ENCODE data around the gene PIP4P1. TPM values are rescaled to one million over a fixed set of nuclear protein-coding genes. Genes with fewer than 3 reads are reported as not detected.

Gene PIP4P1
- total RNA-seq, 1 donor from 2014 or later, result 33.7 TPM

DNA sequence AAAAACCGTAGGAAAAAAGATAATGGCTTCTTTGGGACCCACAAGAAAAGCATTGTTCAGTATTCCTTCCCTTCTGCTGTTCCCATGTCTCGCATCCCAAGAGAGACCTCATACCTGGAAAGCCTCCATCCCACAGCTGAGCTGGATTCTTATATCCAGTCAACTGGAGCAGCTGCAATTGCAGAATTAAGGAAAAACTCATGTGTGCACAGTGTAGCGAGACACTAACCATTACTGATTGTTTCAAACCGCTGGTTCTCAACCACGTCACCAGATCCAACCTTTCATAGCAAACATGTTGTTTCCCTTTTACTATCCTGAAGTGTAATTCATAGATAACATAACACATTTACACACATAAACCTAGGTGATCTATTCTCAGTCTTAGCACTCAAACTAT lies 38.6 kb upstream of the PIP4P1 start:
- H3K4me3 Mint-ChIP-seq, result no peak overlapping the region
- H3K27ac Mint-ChIP-seq, result no peak overlapping the region
- TF ChIP-seq, protein P1, sequence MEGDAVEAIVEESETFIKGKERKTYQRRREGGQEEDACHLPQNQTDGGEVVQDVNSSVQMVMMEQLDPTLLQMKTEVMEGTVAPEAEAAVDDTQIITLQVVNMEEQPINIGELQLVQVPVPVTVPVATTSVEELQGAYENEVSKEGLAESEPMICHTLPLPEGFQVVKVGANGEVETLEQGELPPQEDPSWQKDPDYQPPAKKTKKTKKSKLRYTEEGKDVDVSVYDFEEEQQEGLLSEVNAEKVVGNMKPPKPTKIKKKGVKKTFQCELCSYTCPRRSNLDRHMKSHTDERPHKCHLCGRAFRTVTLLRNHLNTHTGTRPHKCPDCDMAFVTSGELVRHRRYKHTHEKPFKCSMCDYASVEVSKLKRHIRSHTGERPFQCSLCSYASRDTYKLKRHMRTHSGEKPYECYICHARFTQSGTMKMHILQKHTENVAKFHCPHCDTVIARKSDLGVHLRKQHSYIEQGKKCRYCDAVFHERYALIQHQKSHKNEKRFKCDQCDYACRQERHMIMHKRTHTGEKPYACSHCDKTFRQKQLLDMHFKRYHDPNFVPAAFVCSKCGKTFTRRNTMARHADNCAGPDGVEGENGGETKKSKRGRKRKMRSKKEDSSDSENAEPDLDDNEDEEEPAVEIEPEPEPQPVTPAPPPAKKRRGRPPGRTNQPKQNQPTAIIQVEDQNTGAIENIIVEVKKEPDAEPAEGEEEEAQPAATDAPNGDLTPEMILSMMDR (IDR thresholded peaks at IDR 0.05; ENCODE audit: unreplicated experiment), result no peak
- DNase-seq (ENCODE audit: low spot score in 2 of 2, unreplicated experiment in 2 of 2), result no peak
- H3K27me3 Mint-ChIP-seq (ENCODE audit: low read depth), result no peaks in the 10 kb centered on the region
- no peaks in the 10 kb centered on the region for H3K9me3 Mint-ChIP-seq
- no peaks in the 10 kb centered on the region for H3K36me3 Mint-ChIP-seq
- H3K4me1 Mint-ChIP-seq, result peaks cover 1% of the 10 kb centered on the region

DNA sequence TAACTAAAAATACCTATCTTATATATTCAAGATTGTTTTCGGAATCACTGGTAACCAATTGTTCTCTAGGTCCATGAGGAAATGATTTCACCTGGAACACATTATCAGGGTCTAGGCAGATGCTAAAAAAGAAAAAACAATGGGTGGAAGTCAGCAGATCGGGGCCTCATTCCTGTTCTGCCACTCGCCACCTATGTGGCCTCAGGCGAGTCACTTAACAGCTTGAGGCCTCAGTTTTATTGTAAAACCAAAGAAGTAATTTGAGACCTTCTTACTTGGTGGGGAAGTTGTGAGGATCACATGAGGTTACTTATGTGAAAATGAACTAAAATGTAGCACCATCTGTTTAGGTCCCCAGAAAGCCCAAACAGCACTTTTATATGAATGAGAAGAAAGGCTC lies 37.9 kb upstream of the PIP4P1 start:
- no peaks in the 10 kb centered on the region for H3K36me3 Mint-ChIP-seq
- no peaks in the 10 kb centered on the region for H3K9me3 Mint-ChIP-seq
- no peak for DNase-seq (ENCODE audit: low spot score in 2 of 2, unreplicated experiment in 2 of 2)
- no peak overlapping the region for H3K4me3 Mint-ChIP-seq
- H3K27ac Mint-ChIP-seq, result no peak overlapping the region
- H3K27me3 Mint-ChIP-seq (ENCODE audit: low read depth), result no peaks in the 10 kb centered on the region
- peaks cover 1% of the 10 kb centered on the region for H3K4me1 Mint-ChIP-seq
- TF ChIP-seq, protein P1 (IDR thresholded peaks at IDR 0.05; ENCODE audit: unreplicated experiment), result no peak

DNA sequence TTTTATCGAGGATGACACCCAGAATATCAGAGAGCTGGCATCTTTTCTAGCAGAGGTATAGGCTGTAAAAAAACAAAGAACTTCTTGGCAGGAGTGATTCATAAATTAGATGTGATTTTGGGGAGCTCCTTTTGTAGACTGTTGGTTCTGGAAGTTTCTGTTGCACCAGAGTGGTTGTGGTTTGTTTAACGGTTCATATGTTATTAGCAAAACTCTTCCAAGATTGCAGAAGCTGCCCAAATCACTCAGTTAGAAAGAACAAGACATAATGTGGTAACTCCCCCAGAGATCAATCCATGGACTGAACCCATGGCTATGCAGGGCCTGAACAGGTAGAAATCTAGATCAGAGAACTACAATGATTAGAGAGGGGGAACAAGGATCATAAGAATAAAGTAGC lies 37.4 kb upstream of the PIP4P1 start:
- TF ChIP-seq, protein P1 (IDR thresholded peaks at IDR 0.05; ENCODE audit: unreplicated experiment), result no peak
- no peaks in the 10 kb centered on the region for H3K9me3 Mint-ChIP-seq
- H3K4me1 Mint-ChIP-seq, result peaks cover 1% of the 10 kb centered on the region
- H3K4me3 Mint-ChIP-seq, result no peak overlapping the region
- no peak overlapping the region for H3K27ac Mint-ChIP-seq
- no peaks in the 10 kb centered on the region for H3K27me3 Mint-ChIP-seq (ENCODE audit: low read depth)
- no peak for DNase-seq (ENCODE audit: low spot score in 2 of 2, unreplicated experiment in 2 of 2)
- no peaks in the 10 kb centered on the region for H3K36me3 Mint-ChIP-seq

GRCh38 chr14:20494935-20495766 lies 33.9 kb upstream of the PIP4P1 start:
- Mint-ChIP-seq H3K27ac (no peak overlapping the region), H3K4me1 (peaks cover 1% of the 10 kb centered on the region), H3K4me3 (no peak overlapping the region), H3K9me3 (no peaks in the 10 kb centered on the region), H3K36me3 (no peaks in the 10 kb centered on the region), H3K27me3 (ENCODE audit: low read depth) (no peaks in the 10 kb centered on the region)
- TF ChIP-seq, protein P1 (IDR thresholded peaks at IDR 0.05; ENCODE audit: unreplicated experiment), result no peak
- DNase-seq (ENCODE audit: low spot score in 2 of 2, unreplicated experiment in 2 of 2), result no peak

DNA sequence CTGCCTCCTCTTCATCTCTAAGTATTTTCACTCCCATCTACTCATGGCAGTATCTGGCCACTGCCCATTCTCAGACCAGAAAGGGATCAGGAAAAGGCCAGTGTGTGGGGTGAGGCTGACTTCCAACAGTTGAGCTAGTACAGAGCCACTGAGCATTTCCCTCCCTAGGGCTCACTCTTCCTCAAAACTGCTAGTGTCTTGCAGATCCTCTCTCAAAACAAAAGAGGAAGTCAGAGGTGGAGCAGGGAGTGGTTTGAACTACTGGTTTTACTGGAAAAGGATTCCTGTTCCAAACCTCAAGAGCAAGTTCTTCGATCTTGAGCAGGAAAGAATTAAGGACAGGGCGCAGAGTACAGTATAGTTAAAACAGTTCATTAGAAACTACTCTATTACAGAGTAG lies 32.4 kb upstream of the PIP4P1 start:
- DNase-seq (ENCODE audit: low spot score in 2 of 2, unreplicated experiment in 2 of 2), result no peak
- H3K4me1 Mint-ChIP-seq, result peaks cover 8% of the 10 kb centered on the region
- no peak overlapping the region for H3K27ac Mint-ChIP-seq
- no peaks in the 10 kb centered on the region for H3K36me3 Mint-ChIP-seq
- no peaks in the 10 kb centered on the region for H3K9me3 Mint-ChIP-seq
- no peak overlapping the region for H3K4me3 Mint-ChIP-seq
- no peaks in the 10 kb centered on the region for H3K27me3 Mint-ChIP-seq (ENCODE audit: low read depth)
- TF ChIP-seq, protein P1 (IDR thresholded peaks at IDR 0.05; ENCODE audit: unreplicated experiment), result no peak

Data from mesothelial cell of epicardium (in vitro differentiated cells).